HT-29 (cell line): Measurements from ENCODE around the gene TYW1B. TPM values are rescaled to one million over a fixed set of nuclear protein-coding genes. Genes with fewer than 3 reads are reported as not detected.
"Not testable (repeated sequence)": the region's sequence is repeated elsewhere in the genome, so short reads cannot be mapped to it uniquely, and the experiment has no call there.

Experiments used
- DNase-seq: peaks from one replicate; pipeline ENCODE4 v3.0.0-alpha.2; 2015; ENCODE audit warnings: low spot score
- total RNA-seq: library from RNA; depleted of rRNA; stranded (reverse); fragments of >200 nt; shearing (Covaris generic); gene quantifications from 2 replicates; pipeline ENCODE4 v1.2.3, GENCODE V29; 2014; rRNA removed

Gene TYW1B
- total RNA-seq = 1.5 and 2.5 TPM in 2 replicates

GRCh38 chr7:72827839-72828591, at the start of gene TYW1B:
Gene TYW1B, minus strand, starts transcription at chr7:72828200. Its CDS starts 125 bp downstream, at chr7:72828075.
- peak; percentile 99 for DNase-seq

GRCh38 chr7:72867591-72867990, 39.6 kb upstream of the TYW1B start:
- DNase-seq = not testable (repeated sequence)

- not testable (repeated sequence) for DNase-seq
These were observed 30.9 kb upstream of the TYW1B start for GRCh38 chr7:72858846-72859400.

- DNase-seq = not testable (repeated sequence)
These were observed 29.9 kb upstream of the TYW1B start for GRCh38 chr7:72857925-72858324.

- not testable (repeated sequence) for DNase-seq
These were observed 27.3 kb upstream of the TYW1B start for GRCh38 chr7:72855261-72855660.

- DNase-seq = not testable (repeated sequence)
These were observed 24.9 kb upstream of the TYW1B start for GRCh38 chr7:72852937-72853336.

GRCh38 chr7:72850746-72851145, 22.7 kb upstream of the TYW1B start:
- not testable (repeated sequence) for DNase-seq

- DNase-seq = not testable (repeated sequence)
These were observed 16.1 kb upstream of the TYW1B start for GRCh38 chr7:72844146-72844545.

- DNase-seq = not testable (repeated sequence)
These were observed 15.2 kb upstream of the TYW1B start for GRCh38 chr7:72843166-72843565.

GRCh38 chr7:72840966-72841511, 13.0 kb upstream of the TYW1B start:
- not testable (repeated sequence) for DNase-seq

GRCh38 chr7:72838315-72838714, 10.3 kb upstream of the TYW1B start:
- DNase-seq = not testable (repeated sequence)

GRCh38 chr7:72837291-72837690, 9.3 kb upstream of the TYW1B start:
- DNase-seq = not testable (repeated sequence)

- DNase-seq = peak; percentile 12
These were observed 2.6 kb upstream of the TYW1B start for GRCh38 chr7:72830567-72830966.

GRCh38 chr7:72829687-72830354, 1.8 kb upstream of the TYW1B start:
- DNase-seq = peak; percentile 82

GRCh38 chr7:72829291-72829686, 1.3 kb upstream of the TYW1B start:
- peak; percentile 100 for DNase-seq

- peak; percentile 25 for DNase-seq
These were observed 4.0 kb downstream of the TYW1B start for GRCh38 chr7:72823765-72824732.

GRCh38 chr7:72822497-72822896, 5.5 kb downstream of the TYW1B start:
- DNase-seq = not testable (repeated sequence)

GRCh38 chr7:72818663-72819361, 9.2 kb downstream of the TYW1B start:
- DNase-seq = not testable (repeated sequence)

GRCh38 chr7:72817661-72818060, 10.3 kb downstream of the TYW1B start:
- peak; percentile 15 for DNase-seq
